GM21786 (cell line): ENCODE data around the gene SCN5A.

Source experiments
- ATAC-seq: cut with Tn5 transposase; IDR thresholded peaks from one replicate; pipeline ENCODE4 v1.9.1; 2021; ENCODE audit not compliant: unreplicated experiment

The SCN5A gene

GRCh38 chr3:38602576-38603250 lies 46.8 kb downstream of the SCN5A start:
- ATAC-seq, result no peak

- no peak for ATAC-seq
Measured at GRCh38 chr3:38601956-38602550, 47.4 kb downstream of the SCN5A start.

- no peak for ATAC-seq
Measured at GRCh38 chr3:38600551-38600950, 48.9 kb downstream of the SCN5A start.

- ATAC-seq, result no peak
Measured at GRCh38 chr3:38599886-38600285, 49.6 kb downstream of the SCN5A start.

- ATAC-seq, result no peak
Measured at GRCh38 chr3:38598791-38599190, 50.7 kb downstream of the SCN5A start.

GRCh38 chr3:38597502-38598060 lies 51.9 kb downstream of the SCN5A start:
- ATAC-seq, result no peak

- no peak for ATAC-seq
Measured at GRCh38 chr3:38595393-38595792, 54.1 kb downstream of the SCN5A start.

GRCh38 chr3:38590521-38590920 lies 59.0 kb downstream of the SCN5A start:
- ATAC-seq, result no peak

- no peak for ATAC-seq
Measured at GRCh38 chr3:38588995-38589937, 60.2 kb downstream of the SCN5A start.

- ATAC-seq, result no peak
Measured at GRCh38 chr3:38588371-38588971, 61.0 kb downstream of the SCN5A start.

- no peak for ATAC-seq
Measured at GRCh38 chr3:38587548-38588131, 61.8 kb downstream of the SCN5A start.

GRCh38 chr3:38586546-38587520 lies 62.7 kb downstream of the SCN5A start:
- ATAC-seq, result no peak

GRCh38 chr3:38585791-38586420 lies 63.6 kb downstream of the SCN5A start:
- no peak for ATAC-seq

GRCh38 chr3:38583688-38584087 lies 65.8 kb downstream of the SCN5A start:
- no peak for ATAC-seq

GRCh38 chr3:38582941-38583645 lies 66.4 kb downstream of the SCN5A start:
- no peak for ATAC-seq

GRCh38 chr3:38582316-38582715 lies 67.2 kb downstream of the SCN5A start:
- ATAC-seq, result no peak

- ATAC-seq, result no peak
Measured at GRCh38 chr3:38581774-38582173, 67.7 kb downstream of the SCN5A start.
